ENCODE results near the gene ARID4B. TPM values are rescaled to one million over a fixed set of nuclear protein-coding genes. Genes with fewer than 3 reads are reported as not detected.

ARID4B gene
- total RNA-seq, 1 donor from 2014 or later = 43.6 TPM

GRCh38 chr1:235124111-235124510 is 203.9 kb downstream of the ARID4B start:
- H3K36me3 Mint-ChIP-seq (ENCODE audit: low read depth) = peaks cover 23% of the 10 kb centered on the region
- H3K27me3 Mint-ChIP-seq (ENCODE audit: low read depth) = no peaks in the 10 kb centered on the region
- DNase-seq (ENCODE audit: low read depth, low spot score) = no peak
- no peak overlapping the region for H3K27ac Mint-ChIP-seq (ENCODE audit: unreplicated experiment)
- peaks cover 37% of the 10 kb centered on the region for H3K4me1 Mint-ChIP-seq
- peak overlapping the region; percentile 72 for H3K4me3 Mint-ChIP-seq
- no peaks in the 10 kb centered on the region for H3K9me3 Mint-ChIP-seq
- no peak for TF ChIP-seq CTCF (conservative IDR thresholded peaks at IDR 0.05)

GRCh38 chr1:235122348-235122747 is 205.6 kb downstream of the ARID4B start:
- Mint-ChIP-seq H3K36me3 (ENCODE audit: low read depth) (peaks cover 18% of the 10 kb centered on the region), H3K4me1 (peaks cover 24% of the 10 kb centered on the region), H3K9me3 (no peaks in the 10 kb centered on the region), H3K27me3 (ENCODE audit: low read depth) (no peaks in the 10 kb centered on the region), H3K4me3 (peak overlapping the region; percentile 28), H3K27ac (ENCODE audit: unreplicated experiment) (no peak overlapping the region)
- DNase-seq (ENCODE audit: low read depth, low spot score) = no peak
- TF ChIP-seq CTCF (conservative IDR thresholded peaks at IDR 0.05) = no peak

Small RNAs within 50 kb of the gene (microRNA-seq; reads per million reads assigned to microRNA genes)
- gene MIR4753 = 1.8 reads per million

Other genes with a start within 250 kb of the ARID4B start
- 150 and 154 TPM in 2 replicates for gene TOMM20, start 199.3 kb downstream of the ARID4B start, total RNA-seq
- gene RBM34, start 166.9 kb downstream of the ARID4B start, total RNA-seq = 95.0 and 102 TPM in 2 replicates
- 57.2 and 58.0 TPM in 2 replicates for gene GGPS1, start 391 bp upstream of the ARID4B start, total RNA-seq
- 28.2 and 33.3 TPM in 2 replicates for gene TBCE, start 39.2 kb upstream of the ARID4B start, total RNA-seq
- gene B3GALNT2, start 176.3 kb upstream of the ARID4B start, total RNA-seq = 29.5 and 32.0 TPM in 2 replicates

Measured in neural crest cell (in vitro differentiated cells).